NCI-H1694 treated with DMSO at 0.1 percent for 48 hours (cell line): Measurements from ENCODE around the gene LAIR1.
"Not testable (repeated sequence)": the region's sequence is repeated elsewhere in the genome, so short reads cannot be mapped to it uniquely, and the experiment has no call there.

ENCODE experiments used
- DNase-seq: peaks from one replicate; lab custom pipeline; 2025; lab: John Stamatoyannopoulos, UW

LAIR1 gene

GRCh38 chr19:54364775-54365257, at the start of gene LAIR1:
Gene LAIR1 (minus strand): TSS chr19:54364931. CDS start chr19:54364804, 127 bp downstream.
- peak; percentile 35 for DNase-seq

GRCh38 chr19:54414156-54414555, 49.4 kb upstream of the LAIR1 start:
- DNase-seq, result no peak

- DNase-seq, result no peak
Observed at GRCh38 chr19:54412877-54413276, 48.1 kb upstream of the LAIR1 start.

- no peak for DNase-seq
Observed at GRCh38 chr19:54411033-54411432, 46.3 kb upstream of the LAIR1 start.

GRCh38 chr19:54408456-54409026, 43.8 kb upstream of the LAIR1 start:
- no peak for DNase-seq

- DNase-seq, result no peak
Observed at GRCh38 chr19:54407780-54408179, 43.0 kb upstream of the LAIR1 start.

- no peak for DNase-seq
Observed at GRCh38 chr19:54405628-54406027, 40.9 kb upstream of the LAIR1 start.

- no peak for DNase-seq
Observed at GRCh38 chr19:54403054-54403453, 38.3 kb upstream of the LAIR1 start.

- DNase-seq, result no peak
Observed at GRCh38 chr19:54400913-54401312, 36.2 kb upstream of the LAIR1 start.

GRCh38 chr19:54399189-54399588, 34.5 kb upstream of the LAIR1 start:
- no peak for DNase-seq

GRCh38 chr19:54395685-54396084, 31.0 kb upstream of the LAIR1 start:
- no peak for DNase-seq

GRCh38 chr19:54393381-54393780, 28.6 kb upstream of the LAIR1 start:
- no peak for DNase-seq

GRCh38 chr19:54392105-54392504, 27.4 kb upstream of the LAIR1 start:
- DNase-seq, result no peak

GRCh38 chr19:54391589-54392061, 26.9 kb upstream of the LAIR1 start:
- no peak for DNase-seq

- DNase-seq, result peak; percentile 48
Observed at GRCh38 chr19:54390942-54391577, 26.3 kb upstream of the LAIR1 start.

- no peak for DNase-seq
Observed at GRCh38 chr19:54389553-54389952, 24.8 kb upstream of the LAIR1 start.

GRCh38 chr19:54388802-54389139, 24.0 kb upstream of the LAIR1 start:
- DNase-seq, result no peak

- no peak for DNase-seq
Observed at GRCh38 chr19:54387991-54388801, 23.5 kb upstream of the LAIR1 start.

GRCh38 chr19:54383330-54383729, 18.6 kb upstream of the LAIR1 start:
- no peak for DNase-seq

GRCh38 chr19:54382041-54382440, 17.3 kb upstream of the LAIR1 start:
- DNase-seq, result not testable (repeated sequence)

- DNase-seq, result no peak
Observed at GRCh38 chr19:54380897-54381296, 16.2 kb upstream of the LAIR1 start.

- no peak for DNase-seq
Observed at GRCh38 chr19:54379187-54379678, 14.5 kb upstream of the LAIR1 start.
